GM12878 (cell line): ENCODE measurements around the gene ADGRB2. TPM values are rescaled to one million over a fixed set of nuclear protein-coding genes. Genes with fewer than 3 reads are reported as not detected.

ENCODE experiments used
- ATAC-seq: fragments of 200-7000 bp; cut with Tn5 transposase; 3 replicates; pipeline ENCODE4 v1.9.1; 2020; ENCODE audit warnings: mild to moderate bottlenecking, moderate library complexity
- BruUV-seq: library from RNA; stranded (reverse); fragments of 400-500 nt; replicated peaks from 2 replicates; lab custom pipeline; 2021; lab: Mats Ljungman, UMichigan
- CTCF ChIA-PET: fragments of 300-600 bp; sonication (Branson Sonifier 250); formaldehyde crosslinking; extraction: SDS; loops from one replicate; lab custom pipeline; 2021; ENCODE audit warnings: inconsistent platforms; lab: Yijun Ruan, JAX
- POLR2A ChIA-PET: fragments of 350-600 bp; formaldehyde crosslinking; extraction: SDS; loops from one replicate; lab custom pipeline; 2021; ENCODE audit warnings: inconsistent platforms; lab: Charles Lee
- RAD21 ChIA-PET: fragments of 300-600 bp; sonication (Branson Sonifier 250); formaldehyde crosslinking; loops from one replicate; lab custom pipeline; 2023; ENCODE audit warnings: antibody characterized with exemption; ENCODE audit not compliant: unreplicated experiment; lab: Charles Lee
- SMC1A ChIA-PET: fragments of 300-600 bp; sonication (Branson Sonifier 250); formaldehyde crosslinking; loops from one replicate; lab custom pipeline; 2023; ENCODE audit not compliant: unreplicated experiment, uncharacterized antibody; lab: Charles Lee
- DNase-seq: peaks from one replicate; pipeline ENCODE4 v3.0.0-alpha.2; 2011; ENCODE audit warnings: low read depth, low spot score
- FAIRE-seq: peaks from 3 replicates; lab custom pipeline; 2011; peaks lifted over from hg19 to GRCh38; lab: Jason Lieb, UNC
- H2AFZ ChIP-seq: 2 replicates; pipeline ENCODE4 v1.6.0; 2011; ENCODE audit warnings: low read depth, low read length, control low read depth; ENCODE audit not compliant: control insufficient read depth
- H3K27ac ChIP-seq: 2 replicates; pipeline ENCODE4 v1.5.1; 2011; ENCODE audit warnings: control low read depth; ENCODE audit not compliant: control insufficient read depth, insufficient read depth
- H3K27me3 ChIP-seq, 2 experiments: replicated peaks in 1 of 2; 2 replicates each; pipeline versions ENCODE4 v1.6.0 to v1.6.1; 2011; ENCODE audit warnings: low read length in 1 of 2; ENCODE audit not compliant: control insufficient read depth in 2 of 2, insufficient read depth in 2 of 2
- H3K36me3 ChIP-seq, 2 experiments: 2 replicates each; pipeline ENCODE4 v1.5.1; 2011; ENCODE audit warnings: low read length in 1 of 2; ENCODE audit not compliant: control insufficient read depth in 2 of 2, insufficient read depth in 2 of 2
- H3K4me1 ChIP-seq: 2 replicates; pipeline ENCODE4 v1.6.1; 2011; ENCODE audit warnings: mild to moderate bottlenecking, low read length, moderate library complexity, mixed read lengths; ENCODE audit not compliant: control insufficient read depth, insufficient read depth
- H3K4me2 ChIP-seq: 2 replicates; pipeline ENCODE4 v1.6.0; 2011; ENCODE audit warnings: control low read depth; ENCODE audit not compliant: control insufficient read depth, insufficient read depth
- H3K4me3 ChIP-seq: fragments of 200-600 bp; sonication (generic); 2 replicates; pipeline ENCODE4 v1.5.1; 2016
- H3K79me2 ChIP-seq: 2 replicates; pipeline ENCODE4 v1.6.0; 2011; ENCODE audit warnings: low read length; ENCODE audit not compliant: control insufficient read depth, insufficient read depth
- H3K9ac ChIP-seq: 2 replicates; pipeline ENCODE4 v1.8.0; 2011; ENCODE audit warnings: low read length, control low read depth, mixed read lengths; ENCODE audit not compliant: control insufficient read depth, insufficient read depth
- H3K9me3 ChIP-seq: replicated peaks from 3 replicates; pipeline ENCODE4 v1.5.1; 2011; ENCODE audit warnings: mild to moderate bottlenecking, low read length; ENCODE audit not compliant: control insufficient read depth, insufficient read depth
- H4K20me1 ChIP-seq: 2 replicates; pipeline ENCODE4 v1.6.0; 2011; ENCODE audit not compliant: control insufficient read depth, insufficient read depth
- FOXK2 ChIP-seq: fragments of 450-650 bp; IDR thresholded peaks from 2 replicates; pipeline ENCODE4 v1.6.1; 2017; ENCODE audit warnings: mild to moderate bottlenecking, moderate library complexity
- HDAC6 ChIP-seq: fragments of 200-600 bp; sonication (generic); IDR thresholded peaks from one replicate; pipeline ENCODE4 v1.8.0; 2017; ENCODE audit warnings: antibody characterized with exemption; ENCODE audit not compliant: unreplicated experiment
- MEF2B ChIP-seq: fragments of 450-650 bp; IDR thresholded peaks from 2 replicates; pipeline ENCODE4 v1.6.1; 2018; ENCODE audit warnings: mild to moderate bottlenecking, moderate library complexity; ENCODE audit not compliant: partially characterized antibody, poor library complexity, severe bottlenecking
- SMARCA5 ChIP-seq: fragments of 450-650 bp; IDR thresholded peaks from 2 replicates; pipeline ENCODE4 v1.6.1; 2017; ENCODE audit warnings: mild to moderate bottlenecking
- STAT1 ChIP-seq: fragments of 450-650 bp; conservative IDR thresholded peaks from 2 replicates; pipeline ENCODE4 v1.6.1; 2014; ENCODE audit warnings: antibody characterized with exemption, mild to moderate bottlenecking
- STAT3 ChIP-seq: IDR thresholded peaks from 2 replicates; pipeline ENCODE4 v1.6.1; 2011; ENCODE audit warnings: low read depth, low read length, improper control_type of control experiment
- ZBED1 ChIP-seq: IDR thresholded peaks from 2 replicates; pipeline ENCODE4 v1.6.1; 2016; ENCODE audit warnings: borderline replicate concordance
- ZNF207 ChIP-seq: fragments of 450-650 bp; IDR thresholded peaks from 2 replicates; pipeline ENCODE4 v1.6.1; 2014; ENCODE audit warnings: antibody characterized with exemption, mild to moderate bottlenecking, borderline replicate concordance
- WGBS: methylation state at CpG from one replicate; pipeline ENCODE4 v1.1.6; 2016; ENCODE audit warnings: low lambda C conversion rate; ENCODE audit not compliant: insufficient replicate concordance, insufficient coverage; ENCODE audit errors: missing lambda C conversion rate; 5-methylcytosine and 5-hydroxymethylcytosine counted together
- in situ Hi-C: fragments of 300-500 bp; cut with MboI; formaldehyde crosslinking; loops from 9 replicates; pipeline ENCODE4 v1.14.3; 2018; ENCODE audit warnings: mixed read lengths
- intact Hi-C: fragments of 100-400 bp; cut with micrococcal nuclease; formaldehyde crosslinking; loops from one replicate; pipeline ENCODE4 v1.14.2; 2022; ENCODE audit not compliant: unreplicated experiment
- polyA plus RNA-seq, 11 experiments: library from polyadenylated mRNA; depleted of rRNA in 4 of 11; unstranded in 6 of 11; stranded (reverse) in 5 of 11; fragments of >200 nt; fragmentation: Nextera tagmentation in 4 of 11; fragmentation: Illumina TruSeq in 1 of 11; extraction: Ambion mirVana in 4 of 11; extraction: Trizol in 1 of 11; gene quantifications; 1 replicate in 1 of 11; 2 replicates in 10 of 11; pipeline versions ENCODE4 v1.2.1 to v1.2.3, GENCODE V29; 2011 to 2016; ENCODE audit warnings: inconsistent platforms in 2 of 11, missing spikeins in 2 of 11, low read depth in 1 of 11
- total RNA-seq, 4 experiments: library from RNA; depleted of rRNA in 3 of 4; stranded (reverse); fragments of >200 nt in 3 of 4; fragmentation: Illumina TruSeq in 1 of 4; extraction: Trizol in 1 of 4; gene quantifications; 2 replicates each; pipeline versions ENCODE4 v1.2.1 to v1.2.3, GENCODE V29; 2013 to 2021
- TF ChIP-seq, protein P1 (sequence below): fragments of 450-650 bp; IDR thresholded peaks from 2 replicates; pipeline ENCODE4 v1.6.1; 2017; ENCODE audit warnings: mild to moderate bottlenecking
- TF ChIP-seq, protein P2 (sequence below): fragments of 450-650 bp; conservative IDR thresholded peaks from 2 replicates; pipeline ENCODE4 v1.6.1; 2017; ENCODE audit warnings: mild to moderate bottlenecking, moderate library complexity
- TF ChIP-seq, protein P3 (sequence below): fragments of 450-650 bp; IDR thresholded peaks from 2 replicates; pipeline ENCODE4 v1.6.1; 2016; ENCODE audit warnings: mild to moderate bottlenecking

The ADGRB2 gene
- total and polyA plus RNA-seq, 10 of the 15 experiments (the other 5 are each of a cell fraction or from before 2014, with no cell fraction given), result 0.11 to 0.33 (median 0.18) TPM; not detected in 4

DNA sequence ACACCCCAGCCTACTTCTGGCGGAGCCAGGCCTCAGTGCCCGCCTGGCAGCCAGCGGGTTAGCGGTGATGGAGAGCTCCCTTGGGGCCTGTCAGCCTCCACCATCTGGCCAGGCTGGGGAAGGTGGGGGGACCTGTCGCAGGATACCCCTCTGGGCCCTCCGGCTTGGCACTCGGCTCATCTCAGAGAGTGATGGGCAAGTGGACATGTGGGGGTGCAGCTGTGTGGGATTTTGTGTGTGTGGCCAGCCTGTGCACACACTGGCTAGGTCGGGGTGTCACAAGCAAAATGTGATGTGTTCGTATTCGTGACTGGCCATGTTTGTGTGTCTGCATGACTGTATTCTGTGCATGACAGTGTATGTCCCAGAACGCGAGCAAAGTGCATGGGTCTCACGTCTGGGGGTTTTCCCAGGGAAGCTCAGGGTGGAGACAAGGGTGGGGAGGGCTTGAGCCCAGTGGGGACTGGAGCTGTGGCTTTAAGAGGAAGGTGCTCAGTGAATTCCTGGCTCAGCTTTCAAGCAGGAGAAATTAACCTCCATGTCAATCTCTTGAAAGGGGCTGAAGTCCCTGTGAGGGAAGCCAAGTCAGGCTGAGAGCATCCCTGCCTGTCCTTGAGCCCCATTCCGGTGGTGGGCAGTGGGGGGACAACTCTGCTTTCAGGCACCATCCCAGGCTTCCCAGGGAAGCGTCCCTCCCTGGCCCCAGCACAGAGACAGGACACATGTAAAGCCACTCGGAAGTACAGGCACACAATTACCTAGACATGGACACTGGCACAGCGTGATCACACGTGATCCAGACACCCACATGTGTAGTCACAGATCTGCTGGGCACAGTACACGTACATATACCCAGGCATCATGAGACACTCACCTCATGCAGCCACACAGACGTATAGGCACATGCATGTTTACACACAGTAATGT lies 21.1 kb upstream of the ADGRB2 start:
- FAIRE-seq (no peak), ATAC-seq (no peak), DNase-seq (no peak)
- intact Hi-C loops, result no loop called here
- H3K36me3 ChIP-seq, result no peaks in the 10 kb centered on the region
- BruUV-seq, result no TSS peak
- H3K4me3 ChIP-seq, result no peak overlapping the region
- RAD21 ChIA-PET, result interaction anchor here (0.8 to 1.3 kb wide), 2 partner anchors 22 to 236 kb away, joined by 3 read pairs; no protein-coding TSS in a partner anchor
- no peaks in the 10 kb centered on the region for H3K9me3 ChIP-seq
- WGBS, result 35% methylated on average over 20 of the region's 20 CpGs
- H4K20me1 ChIP-seq, result no peaks in the 10 kb centered on the region
- CTCF ChIA-PET, result interaction anchor here (1.6 to 5.4 kb wide), 2 partner anchors 72 to 121 kb away, joined by 6 to 90 read pairs; no protein-coding TSS in a partner anchor
- H3K4me2 ChIP-seq, result no peak overlapping the region
- no peaks in the 10 kb centered on the region for H3K27me3 ChIP-seq
- TF ChIP-seq HDAC6 (no peak), FOXK2 (no peak), ZNF207 (no peak), STAT1 (no peak), ZBED1 (no peak), STAT3 (no peak), MEF2B (peak; percentile 51), SMARCA5 (no peak)
- TF ChIP-seq, protein P1, sequence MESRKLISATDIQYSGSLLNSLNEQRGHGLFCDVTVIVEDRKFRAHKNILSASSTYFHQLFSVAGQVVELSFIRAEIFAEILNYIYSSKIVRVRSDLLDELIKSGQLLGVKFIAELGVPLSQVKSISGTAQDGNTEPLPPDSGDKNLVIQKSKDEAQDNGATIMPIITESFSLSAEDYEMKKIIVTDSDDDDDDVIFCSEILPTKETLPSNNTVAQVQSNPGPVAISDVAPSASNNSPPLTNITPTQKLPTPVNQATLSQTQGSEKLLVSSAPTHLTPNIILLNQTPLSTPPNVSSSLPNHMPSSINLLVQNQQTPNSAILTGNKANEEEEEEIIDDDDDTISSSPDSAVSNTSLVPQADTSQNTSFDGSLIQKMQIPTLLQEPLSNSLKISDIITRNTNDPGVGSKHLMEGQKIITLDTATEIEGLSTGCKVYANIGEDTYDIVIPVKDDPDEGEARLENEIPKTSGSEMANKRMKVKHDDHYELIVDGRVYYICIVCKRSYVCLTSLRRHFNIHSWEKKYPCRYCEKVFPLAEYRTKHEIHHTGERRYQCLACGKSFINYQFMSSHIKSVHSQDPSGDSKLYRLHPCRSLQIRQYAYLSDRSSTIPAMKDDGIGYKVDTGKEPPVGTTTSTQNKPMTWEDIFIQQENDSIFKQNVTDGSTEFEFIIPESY, result peak; percentile 60; the same call in 1 of the 2 replicates
- TF ChIP-seq, protein P2, sequence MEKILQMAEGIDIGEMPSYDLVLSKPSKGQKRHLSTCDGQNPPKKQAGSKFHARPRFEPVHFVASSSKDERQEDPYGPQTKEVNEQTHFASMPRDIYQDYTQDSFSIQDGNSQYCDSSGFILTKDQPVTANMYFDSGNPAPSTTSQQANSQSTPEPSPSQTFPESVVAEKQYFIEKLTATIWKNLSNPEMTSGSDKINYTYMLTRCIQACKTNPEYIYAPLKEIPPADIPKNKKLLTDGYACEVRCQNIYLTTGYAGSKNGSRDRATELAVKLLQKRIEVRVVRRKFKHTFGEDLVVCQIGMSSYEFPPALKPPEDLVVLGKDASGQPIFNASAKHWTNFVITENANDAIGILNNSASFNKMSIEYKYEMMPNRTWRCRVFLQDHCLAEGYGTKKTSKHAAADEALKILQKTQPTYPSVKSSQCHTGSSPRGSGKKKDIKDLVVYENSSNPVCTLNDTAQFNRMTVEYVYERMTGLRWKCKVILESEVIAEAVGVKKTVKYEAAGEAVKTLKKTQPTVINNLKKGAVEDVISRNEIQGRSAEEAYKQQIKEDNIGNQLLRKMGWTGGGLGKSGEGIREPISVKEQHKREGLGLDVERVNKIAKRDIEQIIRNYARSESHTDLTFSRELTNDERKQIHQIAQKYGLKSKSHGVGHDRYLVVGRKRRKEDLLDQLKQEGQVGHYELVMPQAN, result no peak
- TF ChIP-seq, protein P3, sequence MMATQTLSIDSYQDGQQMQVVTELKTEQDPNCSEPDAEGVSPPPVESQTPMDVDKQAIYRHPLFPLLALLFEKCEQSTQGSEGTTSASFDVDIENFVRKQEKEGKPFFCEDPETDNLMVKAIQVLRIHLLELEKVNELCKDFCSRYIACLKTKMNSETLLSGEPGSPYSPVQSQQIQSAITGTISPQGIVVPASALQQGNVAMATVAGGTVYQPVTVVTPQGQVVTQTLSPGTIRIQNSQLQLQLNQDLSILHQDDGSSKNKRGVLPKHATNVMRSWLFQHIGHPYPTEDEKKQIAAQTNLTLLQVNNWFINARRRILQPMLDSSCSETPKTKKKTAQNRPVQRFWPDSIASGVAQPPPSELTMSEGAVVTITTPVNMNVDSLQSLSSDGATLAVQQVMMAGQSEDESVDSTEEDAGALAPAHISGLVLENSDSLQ, result 0 out of 2 replicates have a peak, but pooled peaks have one; percentile 5
- no peaks in the 10 kb centered on the region for H3K79me2 ChIP-seq
- peaks cover 19% of the 10 kb centered on the region for H3K4me1 ChIP-seq
- POLR2A ChIA-PET, result interaction anchor here (0.5 kb wide), 1 partner anchor 588 kb away, joined by 7 read pairs; no protein-coding TSS in a partner anchor
- in situ Hi-C loops, result no loop called here
- SMC1A ChIA-PET, result interaction anchor here (1.3 kb wide), 1 partner anchor 121 kb away, joined by 3 read pairs; no protein-coding TSS in a partner anchor
- H2AFZ ChIP-seq, result peak overlapping the region; percentile 28
- no peak overlapping the region for H3K27ac ChIP-seq
- H3K9ac ChIP-seq, result no peak overlapping the region
